HepG2 (cell line): ENCODE data around the gene ZNF556. TPM values are rescaled to one million over a fixed set of nuclear protein-coding genes. Genes with fewer than 3 reads are reported as not detected.

Source experiments
- CREM ChIP-seq, 2 experiments: sonication (generic) in 1 of 2; formaldehyde crosslinking in 1 of 2; IDR thresholded peaks; 2 replicates each; pipeline versions ENCODE4 v1.4.0 to v1.6.1; 2016 to 2020; ENCODE audit warnings: antibody characterized with exemption in 1 of 2, mild to moderate bottlenecking in 1 of 2, missing genetic modification reagents in 1 of 2
- EED ChIP-seq: sonication (generic); formaldehyde crosslinking; IDR thresholded peaks from 2 replicates; pipeline ENCODE4 v1.5.0; 2020; ENCODE audit warnings: mild to moderate bottlenecking, missing genetic modification reagents
- ELF3 ChIP-seq: IDR thresholded peaks from 2 replicates; pipeline ENCODE4 v1.6.1; 2016; ENCODE audit warnings: missing genetic modification reagents, missing compliant biosample characterization
- HOXA9 ChIP-seq: sonication (generic); formaldehyde crosslinking; IDR thresholded peaks from 2 replicates; pipeline ENCODE4 v1.8.1; 2022; ENCODE audit warnings: missing genetic modification reagents, mild to moderate bottlenecking, moderate library complexity, borderline replicate concordance
- KMT2A ChIP-seq: sonication (generic); formaldehyde crosslinking; IDR thresholded peaks from 2 replicates; pipeline ENCODE4 v1.4.0; 2020; ENCODE audit warnings: missing genetic modification reagents
- PCBP1 ChIP-seq: fragments of 200-400 bp; formaldehyde crosslinking; IDR thresholded peaks from 2 replicates; pipeline ENCODE4 v1.6.1; 2017; ENCODE audit warnings: mild to moderate bottlenecking, low read depth, low read length, borderline replicate concordance
- POGZ ChIP-seq: sonication (generic); formaldehyde crosslinking; IDR thresholded peaks from 2 replicates; pipeline ENCODE4 v1.4.0; 2020; ENCODE audit warnings: mild to moderate bottlenecking, missing genetic modification reagents
- SIX4 ChIP-seq: sonication (generic); formaldehyde crosslinking; IDR thresholded peaks from 2 replicates; pipeline ENCODE4 v1.4.0; 2020; ENCODE audit warnings: missing genetic modification reagents
- ZNF367 ChIP-seq: sonication (generic); formaldehyde crosslinking; IDR thresholded peaks from 2 replicates; pipeline ENCODE4 v1.4.0; 2020; ENCODE audit warnings: missing genetic modification reagents, borderline replicate concordance
- ZNF451 ChIP-seq: sonication (generic); formaldehyde crosslinking; IDR thresholded peaks from 2 replicates; pipeline ENCODE4 v1.5.0; 2020; ENCODE audit warnings: mild to moderate bottlenecking, missing genetic modification reagents
- ZNF546 ChIP-seq: sonication (generic); formaldehyde crosslinking; conservative IDR thresholded peaks from 2 replicates; pipeline ENCODE4 v1.8.1; 2023; ENCODE audit warnings: mild to moderate bottlenecking, missing genetic modification reagents
- ZNF562 ChIP-seq: sonication (generic); formaldehyde crosslinking; IDR thresholded peaks from 2 replicates; pipeline ENCODE4 v1.8.0; 2022; ENCODE audit warnings: missing genetic modification reagents, borderline replicate concordance
- ZNF724P ChIP-seq: sonication (generic); formaldehyde crosslinking; IDR thresholded peaks from 2 replicates; pipeline ENCODE4 v1.8.0; 2022; ENCODE audit warnings: missing genetic modification reagents, borderline replicate concordance
- ZNF879 ChIP-seq: sonication (generic); formaldehyde crosslinking; IDR thresholded peaks from 2 replicates; pipeline ENCODE4 v1.8.1; 2023; ENCODE audit warnings: missing genetic modification reagents
- polyA plus RNA-seq, 8 experiments: library from polyadenylated mRNA; depleted of rRNA in 3 of 8; stranded (reverse) in 7 of 8; unstranded in 1 of 8; fragments of >200 nt; fragmentation: Illumina TruSeq in 4 of 8; extraction: Trizol in 4 of 8; gene quantifications; 2 replicates each; pipeline versions ENCODE4 v1.2.1 to v1.2.3, GENCODE V29; 2011 to 2016; ENCODE audit warnings: low read depth in 4 of 8, missing spikeins in 1 of 8, mixed read lengths in 1 of 8; ENCODE audit not compliant: insufficient read depth in 1 of 8
- total RNA-seq, 5 experiments: library from RNA; depleted of rRNA; stranded (reverse); fragments of >200 nt; fragmentation: Illumina TruSeq; extraction: Trizol; gene quantifications; 2 replicates each; pipeline ENCODE4 v1.2.3, GENCODE V29; 2016; ENCODE audit warnings: low read depth in 1 of 5
- TF ChIP-seq, protein P1 (sequence below): sonication (generic); formaldehyde crosslinking; IDR thresholded peaks from 2 replicates; pipeline ENCODE4 v1.4.0; 2020; ENCODE audit warnings: mild to moderate bottlenecking, missing genetic modification reagents
- TF ChIP-seq, protein P2 (sequence below): IDR thresholded peaks from 2 replicates; pipeline ENCODE4 v1.6.1; 2016; ENCODE audit warnings: mild to moderate bottlenecking
- TF ChIP-seq, protein P3 (sequence below): sonication (generic); formaldehyde crosslinking; IDR thresholded peaks from 2 replicates; pipeline ENCODE4 v1.5.1; 2020; ENCODE audit warnings: mild to moderate bottlenecking, missing genetic modification reagents, borderline replicate concordance

Gene ZNF556
- total and polyA plus RNA-seq, 2 of the 13 experiments (the other 11 are each of a cell fraction or from before 2014, with no cell fraction given): 4.2 to 28.6 TPM

DNA sequence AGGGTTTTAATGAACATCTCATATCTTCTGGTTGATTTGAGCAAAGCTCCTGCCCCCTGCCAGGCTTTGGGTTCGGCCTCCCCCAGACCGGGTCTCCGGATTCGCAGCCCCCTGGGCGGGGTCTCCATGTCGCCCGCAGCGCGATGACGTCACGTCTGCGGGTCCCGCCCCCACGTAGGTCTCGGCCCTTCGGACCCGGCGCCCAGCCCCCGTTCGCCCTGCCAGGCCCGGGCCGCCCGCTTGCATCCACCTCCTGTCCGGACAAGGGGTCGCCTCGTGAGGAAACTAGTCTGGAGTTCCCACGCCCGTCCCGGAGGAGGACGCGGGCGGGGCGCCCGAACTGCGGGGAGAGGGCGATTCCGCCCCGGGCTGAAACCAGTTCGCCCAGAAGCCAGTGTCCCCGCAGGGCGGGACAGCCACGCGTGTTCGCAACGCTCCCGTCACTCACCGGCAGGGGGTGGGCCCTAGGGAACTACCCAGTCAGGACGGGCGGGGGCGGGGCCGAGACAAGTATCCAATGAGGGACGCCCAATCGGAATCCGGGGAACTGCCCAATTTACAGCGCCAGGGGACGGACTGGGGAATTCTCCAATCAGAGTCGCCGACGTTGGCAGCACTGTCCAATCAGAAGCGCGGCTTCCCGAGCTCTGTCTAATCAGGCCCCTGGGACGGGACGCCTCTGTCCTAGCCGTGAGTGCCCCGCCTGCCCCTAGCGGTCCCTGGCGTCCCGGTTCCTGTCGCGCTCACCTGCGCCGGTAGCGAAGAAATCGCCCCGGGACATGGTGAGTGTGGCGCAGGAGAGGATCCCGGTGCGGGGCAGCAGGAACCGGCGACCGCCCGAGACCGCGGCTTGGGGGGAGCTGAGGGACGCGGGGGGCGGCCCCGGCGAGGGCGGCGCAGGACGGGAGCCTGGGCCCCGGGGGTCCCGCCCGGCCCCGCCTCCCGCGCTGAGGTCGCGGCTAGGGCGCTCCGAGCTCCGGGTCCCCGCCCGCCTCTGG lies 26.0 kb upstream of the ZNF556 start, which contains the start of gene ZNF555 (continued):
- peak; percentile 78 for TF ChIP-seq POGZ
- no peak for TF ChIP-seq ZNF451 (CRISPR knock-in tag)
- peak; percentile 56; the same call in 1 of the 2 replicates for TF ChIP-seq EED (CRISPR knock-in tag)
- peak; percentile 86 for TF ChIP-seq ZNF724P (CRISPR knock-in tag)
- no peak for TF ChIP-seq ZNF562 (CRISPR knock-in tag)
- no peak for TF ChIP-seq SIX4 (CRISPR knock-in tag)
- TF ChIP-seq CREM (IDR thresholded peaks at IDR 0.05): peak; percentile 58
- TF ChIP-seq CREM (CRISPR knock-in tag; IDR thresholded peaks at IDR 0.05): no peak
- 0 out of 2 replicates have a peak, but pooled peaks have one; percentile 6 for TF ChIP-seq ZNF546 (CRISPR knock-in tag)
- peak; percentile 71 for TF ChIP-seq KMT2A (CRISPR knock-in tag)
- no peak for TF ChIP-seq ZNF367
- TF ChIP-seq ZNF879 (CRISPR knock-in tag): peak; percentile 89; the same call in 1 of the 2 replicates
- TF ChIP-seq, protein P1, sequence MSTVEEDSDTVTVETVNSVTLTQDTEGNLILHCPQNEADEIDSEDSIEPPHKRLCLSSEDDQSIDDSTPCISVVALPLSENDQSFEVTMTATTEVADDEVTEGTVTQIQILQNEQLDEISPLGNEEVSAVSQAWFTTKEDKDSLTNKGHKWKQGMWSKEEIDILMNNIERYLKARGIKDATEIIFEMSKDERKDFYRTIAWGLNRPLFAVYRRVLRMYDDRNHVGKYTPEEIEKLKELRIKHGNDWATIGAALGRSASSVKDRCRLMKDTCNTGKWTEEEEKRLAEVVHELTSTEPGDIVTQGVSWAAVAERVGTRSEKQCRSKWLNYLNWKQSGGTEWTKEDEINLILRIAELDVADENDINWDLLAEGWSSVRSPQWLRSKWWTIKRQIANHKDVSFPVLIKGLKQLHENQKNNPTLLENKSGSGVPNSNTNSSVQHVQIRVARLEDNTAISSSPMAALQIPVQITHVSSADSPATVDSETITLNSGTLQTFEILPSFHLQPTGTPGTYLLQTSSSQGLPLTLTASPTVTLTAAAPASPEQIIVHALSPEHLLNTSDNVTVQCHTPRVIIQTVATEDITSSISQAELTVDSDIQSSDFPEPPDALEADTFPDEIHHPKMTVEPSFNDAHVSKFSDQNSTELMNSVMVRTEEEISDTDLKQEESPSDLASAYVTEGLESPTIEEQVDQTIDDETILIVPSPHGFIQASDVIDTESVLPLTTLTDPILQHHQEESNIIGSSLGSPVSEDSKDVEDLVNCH (CRISPR knock-in tag): 0 out of 2 replicates have a peak, but pooled peaks have one; percentile 53
- TF ChIP-seq, protein P2, sequence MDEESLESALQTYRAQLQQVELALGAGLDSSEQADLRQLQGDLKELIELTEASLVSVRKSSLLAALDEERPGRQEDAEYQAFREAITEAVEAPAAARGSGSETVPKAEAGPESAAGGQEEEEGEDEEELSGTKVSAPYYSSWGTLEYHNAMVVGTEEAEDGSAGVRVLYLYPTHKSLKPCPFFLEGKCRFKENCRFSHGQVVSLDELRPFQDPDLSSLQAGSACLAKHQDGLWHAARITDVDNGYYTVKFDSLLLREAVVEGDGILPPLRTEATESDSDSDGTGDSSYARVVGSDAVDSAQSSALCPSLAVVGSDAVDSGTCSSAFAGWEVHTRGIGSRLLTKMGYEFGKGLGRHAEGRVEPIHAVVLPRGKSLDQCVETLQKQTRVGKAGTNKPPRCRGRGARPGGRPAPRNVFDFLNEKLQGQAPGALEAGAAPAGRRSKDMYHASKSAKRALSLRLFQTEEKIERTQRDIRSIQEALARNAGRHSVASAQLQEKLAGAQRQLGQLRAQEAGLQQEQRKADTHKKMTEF: peak; percentile 95
- no peak for TF ChIP-seq PCBP1
- 0 out of 2 replicates have a peak, but pooled peaks have one; percentile 40 for TF ChIP-seq HOXA9 (CRISPR knock-in tag)
- TF ChIP-seq, protein P3, sequence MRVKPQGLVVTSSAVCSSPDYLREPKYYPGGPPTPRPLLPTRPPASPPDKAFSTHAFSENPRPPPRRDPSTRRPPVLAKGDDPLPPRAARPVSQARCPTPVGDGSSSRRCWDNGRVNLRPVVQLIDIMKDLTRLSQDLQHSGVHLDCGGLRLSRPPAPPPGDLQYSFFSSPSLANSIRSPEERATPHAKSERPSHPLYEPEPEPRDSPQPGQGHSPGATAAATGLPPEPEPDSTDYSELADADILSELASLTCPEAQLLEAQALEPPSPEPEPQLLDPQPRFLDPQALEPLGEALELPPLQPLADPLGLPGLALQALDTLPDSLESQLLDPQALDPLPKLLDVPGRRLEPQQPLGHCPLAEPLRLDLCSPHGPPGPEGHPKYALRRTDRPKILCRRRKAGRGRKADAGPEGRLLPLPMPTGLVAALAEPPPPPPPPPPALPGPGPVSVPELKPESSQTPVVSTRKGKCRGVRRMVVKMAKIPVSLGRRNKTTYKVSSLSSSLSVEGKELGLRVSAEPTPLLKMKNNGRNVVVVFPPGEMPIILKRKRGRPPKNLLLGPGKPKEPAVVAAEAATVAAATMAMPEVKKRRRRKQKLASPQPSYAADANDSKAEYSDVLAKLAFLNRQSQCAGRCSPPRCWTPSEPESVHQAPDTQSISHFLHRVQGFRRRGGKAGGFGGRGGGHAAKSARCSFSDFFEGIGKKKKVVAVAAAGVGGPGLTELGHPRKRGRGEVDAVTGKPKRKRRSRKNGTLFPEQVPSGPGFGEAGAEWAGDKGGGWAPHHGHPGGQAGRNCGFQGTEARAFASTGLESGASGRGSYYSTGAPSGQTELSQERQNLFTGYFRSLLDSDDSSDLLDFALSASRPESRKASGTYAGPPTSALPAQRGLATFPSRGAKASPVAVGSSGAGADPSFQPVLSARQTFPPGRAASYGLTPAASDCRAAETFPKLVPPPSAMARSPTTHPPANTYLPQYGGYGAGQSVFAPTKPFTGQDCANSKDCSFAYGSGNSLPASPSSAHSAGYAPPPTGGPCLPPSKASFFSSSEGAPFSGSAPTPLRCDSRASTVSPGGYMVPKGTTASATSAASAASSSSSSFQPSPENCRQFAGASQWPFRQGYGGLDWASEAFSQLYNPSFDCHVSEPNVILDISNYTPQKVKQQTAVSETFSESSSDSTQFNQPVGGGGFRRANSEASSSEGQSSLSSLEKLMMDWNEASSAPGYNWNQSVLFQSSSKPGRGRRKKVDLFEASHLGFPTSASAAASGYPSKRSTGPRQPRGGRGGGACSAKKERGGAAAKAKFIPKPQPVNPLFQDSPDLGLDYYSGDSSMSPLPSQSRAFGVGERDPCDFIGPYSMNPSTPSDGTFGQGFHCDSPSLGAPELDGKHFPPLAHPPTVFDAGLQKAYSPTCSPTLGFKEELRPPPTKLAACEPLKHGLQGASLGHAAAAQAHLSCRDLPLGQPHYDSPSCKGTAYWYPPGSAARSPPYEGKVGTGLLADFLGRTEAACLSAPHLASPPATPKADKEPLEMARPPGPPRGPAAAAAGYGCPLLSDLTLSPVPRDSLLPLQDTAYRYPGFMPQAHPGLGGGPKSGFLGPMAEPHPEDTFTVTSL (CRISPR knock-in tag): 0 out of 2 replicates have a peak, but pooled peaks have one; percentile 36
- 0 out of 2 replicates have a peak, but pooled peaks have one; percentile 12 for TF ChIP-seq ELF3 (CRISPR knock-in tag)
